COLO668 (cell line): Measurements from ENCODE around the gene BAZ1A.
A peak's percentile ranks its signal among the peaks of the same experiment; 100 is the strongest.

ENCODE experiments used
- DNase-seq: peaks from one replicate; lab custom pipeline; 2025; ENCODE audit not compliant: unreplicated experiment; lab: John Stamatoyannopoulos, UW

Gene BAZ1A

GRCh38 chr14:34875031-34875922 lies at the start of gene BAZ1A:
TSS of gene BAZ1A (minus strand) at chr14:34875360. CDS start at chr14:34874604, 756 bp downstream.
- DNase-seq, result peak; percentile 79

GRCh38 chr14:34920339-34920738 lies 45.2 kb upstream of the BAZ1A start:
- no peak for DNase-seq

GRCh38 chr14:34913619-34914018 lies 38.5 kb upstream of the BAZ1A start:
- no peak for DNase-seq

GRCh38 chr14:34912966-34913365 lies 37.8 kb upstream of the BAZ1A start:
- DNase-seq, result no peak

GRCh38 chr14:34912182-34912581 lies 37.0 kb upstream of the BAZ1A start:
- no peak for DNase-seq

GRCh38 chr14:34911209-34912150 lies 36.3 kb upstream of the BAZ1A start:
- DNase-seq, result no peak

- DNase-seq, result no peak
Measured at GRCh38 chr14:34906287-34906686, 31.1 kb upstream of the BAZ1A start.

- no peak for DNase-seq
Measured at GRCh38 chr14:34895277-34895676, 20.1 kb upstream of the BAZ1A start.

GRCh38 chr14:34890937-34891336 lies 15.8 kb upstream of the BAZ1A start:
- no peak for DNase-seq

- DNase-seq, result no peak
Measured at GRCh38 chr14:34888186-34888585, 13.0 kb upstream of the BAZ1A start.

GRCh38 chr14:34883954-34884353 lies 8.8 kb upstream of the BAZ1A start:
- no peak for DNase-seq

- peak; percentile 85 for DNase-seq
Measured at GRCh38 chr14:34874386-34875030, 652 bp downstream of the BAZ1A start.

GRCh38 chr14:34873589-34874385 lies 1.4 kb downstream of the BAZ1A start:
- peak; percentile 84 for DNase-seq

- DNase-seq, result no peak
Measured at GRCh38 chr14:34872822-34873588, 2.2 kb downstream of the BAZ1A start.

- no peak for DNase-seq
Measured at GRCh38 chr14:34867199-34867598, 8.0 kb downstream of the BAZ1A start.

- DNase-seq, result no peak
Measured at GRCh38 chr14:34865889-34866574, 9.1 kb downstream of the BAZ1A start.

GRCh38 chr14:34863844-34864243 lies 11.3 kb downstream of the BAZ1A start:
- no peak for DNase-seq

- no peak for DNase-seq
Measured at GRCh38 chr14:34858765-34859164, 16.4 kb downstream of the BAZ1A start.
